Myocyte (in vitro differentiated cells): Measurements from ENCODE around the gene SALL3. TPM values are rescaled to one million over a fixed set of nuclear protein-coding genes. Genes with fewer than 3 reads are reported as not detected.

Experiments
- DNase-seq: peaks from one replicate; pipeline ENCODE4 v3.0.0-alpha.2; 2012; ENCODE audit warnings: low read depth
- total RNA-seq: library from RNA; depleted of rRNA; stranded (reverse); fragments of >200 nt; gene quantifications from 2 replicates; pipeline ENCODE4 v1.2.3, GENCODE V29; 2014

SALL3 gene
- total RNA-seq, 1 donor from 2014 or later, result not detected

DNA sequence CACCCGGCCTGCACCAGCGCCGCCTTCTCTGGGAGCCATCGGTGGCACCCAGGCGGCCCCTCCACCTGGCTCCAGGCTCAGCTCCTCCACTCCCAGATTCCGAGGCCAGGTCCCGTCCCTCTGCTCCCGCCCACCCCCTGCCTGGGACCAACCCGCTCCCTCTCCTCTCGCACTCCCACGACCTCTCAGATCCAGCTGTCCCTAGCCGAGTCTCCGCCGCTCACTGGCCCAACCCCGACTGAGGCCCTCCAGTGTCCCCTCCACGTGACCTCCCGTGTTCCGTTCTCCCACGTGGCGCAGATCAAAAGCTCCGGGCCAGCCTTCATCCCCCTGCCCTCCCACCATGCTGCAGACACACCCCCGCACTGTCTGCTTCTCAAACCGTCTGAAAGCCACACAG, 14.4 kb upstream of the SALL3 start:
- no peak for DNase-seq

DNA sequence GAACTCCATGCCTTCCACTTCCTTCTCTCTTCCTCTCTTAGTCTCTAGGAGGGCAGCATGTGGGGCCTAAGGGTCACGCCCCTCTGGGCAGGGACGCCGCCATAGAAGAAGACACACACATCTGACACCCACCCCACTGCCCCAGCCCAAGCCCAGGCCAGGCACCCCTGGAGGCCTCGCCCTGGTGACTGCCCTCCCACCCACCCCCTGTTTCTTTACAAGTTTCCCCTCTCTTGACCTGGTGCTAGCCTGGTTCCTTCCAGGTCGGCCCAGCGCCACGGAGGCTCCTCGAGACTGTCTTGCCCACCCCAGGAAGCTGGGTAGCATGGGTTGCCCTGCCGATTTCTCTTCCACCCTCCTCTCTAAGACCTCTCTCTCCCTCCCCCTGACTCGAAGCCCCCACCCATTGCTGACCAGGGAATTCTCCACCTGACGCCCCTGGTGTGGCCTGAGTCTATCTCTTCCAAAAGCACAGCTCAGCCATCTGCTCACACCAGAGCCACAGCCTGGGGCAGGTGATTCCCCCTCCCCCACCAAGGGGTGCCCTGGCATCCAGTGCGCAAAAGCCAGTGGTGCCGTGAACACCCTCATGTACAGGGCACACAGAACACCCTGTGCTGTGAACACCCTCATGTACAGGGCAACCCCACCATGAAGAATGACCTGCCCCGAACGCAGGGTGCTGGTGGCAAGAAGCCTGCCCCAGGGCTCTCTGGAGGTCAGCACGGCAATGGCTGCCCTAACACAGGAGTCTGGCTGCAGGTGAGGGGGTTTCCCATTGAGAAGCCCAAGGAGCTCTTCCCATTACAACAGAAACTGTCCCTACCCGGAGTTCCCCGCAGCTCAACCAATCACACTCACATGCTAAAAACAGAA, 13.5 kb upstream of the SALL3 start:
- no peak for DNase-seq

DNA sequence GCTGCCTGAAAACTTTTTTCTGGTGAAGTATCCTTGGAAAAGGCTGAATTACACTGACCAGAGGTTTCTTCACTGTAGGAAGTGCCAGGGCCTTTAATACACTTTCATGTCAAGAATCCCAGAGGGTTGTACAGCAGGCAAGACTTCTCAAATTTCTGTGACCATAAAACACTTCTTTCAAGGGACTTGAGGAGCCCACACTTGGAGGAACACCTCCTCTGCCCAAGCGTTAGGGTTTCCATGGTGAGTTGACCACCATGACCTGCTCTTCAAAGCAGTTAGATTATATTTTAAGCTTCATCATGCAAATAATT, 12.9 kb upstream of the SALL3 start:
- DNase-seq, result no peak

DNA sequence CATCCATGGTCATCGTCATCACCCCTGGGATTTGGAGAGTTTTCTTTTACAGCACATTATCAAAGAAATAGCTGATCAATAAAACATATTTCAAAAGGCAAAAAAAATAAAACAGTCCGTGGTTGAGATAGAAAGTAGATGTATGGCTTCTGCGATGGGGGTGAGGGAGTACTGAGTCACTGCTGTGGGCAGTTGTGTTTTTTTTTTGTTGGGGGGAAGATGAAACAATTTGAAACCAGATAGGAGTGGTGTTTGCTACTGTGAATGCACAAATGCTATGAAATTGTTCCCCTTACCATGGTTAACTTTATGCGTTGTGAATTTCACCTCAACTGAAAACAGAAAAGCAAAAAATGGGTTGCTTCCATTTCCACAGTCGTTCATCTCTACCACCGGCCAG, 11.9 kb upstream of the SALL3 start:
- DNase-seq, result no peak

DNA sequence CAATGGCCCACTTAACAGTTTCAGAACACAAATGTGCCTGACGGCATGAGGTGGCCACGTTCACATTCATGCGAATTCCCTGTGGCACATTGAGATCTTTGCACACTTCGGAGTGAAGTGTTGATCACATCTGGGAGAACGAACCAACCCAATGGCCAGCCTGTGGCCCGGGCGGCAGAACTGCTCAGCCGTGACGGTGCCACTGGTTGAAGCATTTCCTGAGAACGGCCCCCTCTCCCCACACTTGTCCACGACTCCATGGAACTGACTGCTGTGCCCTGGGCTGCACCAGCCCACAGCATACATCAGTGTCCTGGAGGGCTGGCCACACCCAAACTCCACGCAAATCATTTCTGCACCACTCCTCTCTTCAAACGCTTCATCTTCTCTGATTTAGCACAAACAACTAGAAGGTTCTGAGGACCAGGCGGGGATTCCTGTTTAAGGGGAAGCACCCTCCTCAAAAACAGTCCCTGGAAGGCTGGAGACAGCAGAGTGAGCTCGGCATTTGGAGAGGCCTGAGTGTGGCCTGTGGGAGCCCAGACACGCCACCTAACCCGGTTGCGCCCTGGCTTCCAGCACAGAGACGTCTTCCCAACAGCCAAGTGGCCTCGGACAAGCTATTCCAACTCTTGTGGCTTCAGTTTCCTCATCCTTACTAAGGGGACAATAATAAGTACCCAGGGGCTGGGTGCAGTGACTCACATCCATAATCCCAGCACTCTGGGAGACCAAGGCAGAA, 9.9 kb upstream of the SALL3 start:
- no peak for DNase-seq

DNA sequence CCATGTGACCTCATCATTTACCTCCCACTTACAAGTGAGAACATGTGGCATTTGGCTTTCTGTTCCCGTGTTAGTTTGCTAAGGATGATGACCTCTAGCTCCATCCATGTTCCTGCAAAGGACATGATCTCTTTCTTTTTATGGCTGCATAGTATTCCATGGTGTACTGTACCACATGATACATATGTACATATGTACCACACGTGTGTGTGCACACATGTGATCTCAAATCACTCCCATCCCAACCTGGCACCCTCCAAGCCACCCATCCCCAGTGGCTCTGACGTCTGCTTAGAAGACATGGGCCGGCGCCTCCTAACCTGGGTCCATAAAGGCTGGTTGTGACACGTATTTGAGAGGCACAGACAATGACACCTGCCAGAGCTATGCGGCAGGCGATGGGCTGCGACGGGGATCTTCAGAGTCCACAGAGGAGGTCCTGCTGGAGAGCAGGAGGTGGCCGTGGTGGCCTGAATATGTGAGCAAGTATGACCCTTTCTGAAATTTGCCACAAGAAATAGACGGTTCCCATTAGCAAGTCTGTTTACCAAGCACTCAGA, 8.8 kb upstream of the SALL3 start:
- no peak for DNase-seq

DNA sequence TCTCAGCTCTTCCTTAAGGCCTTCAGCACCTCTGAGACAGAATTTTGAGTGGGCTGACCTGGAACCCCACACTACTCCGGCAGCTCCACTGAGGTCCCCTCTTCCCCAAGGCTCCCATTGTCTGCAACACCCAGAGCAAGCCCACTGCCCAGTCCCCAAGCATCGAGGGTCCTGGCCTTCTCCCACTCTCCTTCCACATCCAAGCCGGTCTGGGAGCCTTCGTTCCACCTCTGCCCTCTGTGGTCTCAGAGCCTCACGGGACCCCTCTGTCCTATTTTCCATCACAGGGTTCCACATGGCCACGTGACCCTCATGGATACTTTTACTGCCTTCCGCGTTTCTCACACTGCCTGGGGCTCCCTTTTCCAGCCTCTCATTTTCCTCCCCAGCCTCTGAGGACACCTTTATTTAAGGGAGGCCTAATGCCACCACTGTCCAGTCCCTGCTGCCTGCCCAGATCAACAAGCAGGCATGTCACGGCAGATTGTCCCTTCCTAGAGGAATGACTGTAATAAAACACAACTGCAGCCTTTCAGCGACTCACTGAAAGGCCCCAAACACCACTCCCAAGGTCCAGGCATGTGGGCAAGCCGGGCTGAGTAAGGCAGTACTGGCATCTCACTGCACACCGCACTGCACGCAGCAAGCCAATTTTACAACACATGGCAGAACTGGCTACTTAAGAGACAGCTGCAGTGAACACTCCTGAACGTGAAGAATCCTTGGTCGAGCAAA, 7.9 kb upstream of the SALL3 start:
- DNase-seq, result no peak

DNA sequence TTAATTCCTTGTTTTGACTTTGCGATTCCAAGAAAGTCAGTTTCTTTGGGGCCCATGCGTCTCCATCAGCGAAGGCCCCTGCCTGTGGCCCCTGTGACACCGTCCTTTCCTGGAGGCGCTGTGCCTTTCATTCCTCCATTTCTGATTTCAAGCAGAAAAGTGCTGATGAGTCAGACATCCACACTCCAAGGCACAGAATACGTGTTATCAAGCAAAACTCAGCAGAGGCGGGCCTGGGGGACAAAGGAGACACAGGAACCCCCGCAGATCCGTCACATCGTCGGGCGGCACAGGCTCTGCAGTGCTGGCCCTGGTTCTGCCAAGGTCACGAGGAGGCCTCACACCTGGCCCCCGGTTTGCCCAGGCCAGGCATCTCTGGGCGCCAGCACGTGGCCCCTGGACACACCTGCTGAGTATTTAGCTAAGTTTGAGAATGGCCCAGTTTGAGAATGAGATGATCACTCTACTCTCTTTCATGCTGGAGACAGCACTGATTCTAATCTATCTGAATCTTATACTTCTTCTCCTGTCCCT, 7.2 kb upstream of the SALL3 start:
- no peak for DNase-seq

DNA sequence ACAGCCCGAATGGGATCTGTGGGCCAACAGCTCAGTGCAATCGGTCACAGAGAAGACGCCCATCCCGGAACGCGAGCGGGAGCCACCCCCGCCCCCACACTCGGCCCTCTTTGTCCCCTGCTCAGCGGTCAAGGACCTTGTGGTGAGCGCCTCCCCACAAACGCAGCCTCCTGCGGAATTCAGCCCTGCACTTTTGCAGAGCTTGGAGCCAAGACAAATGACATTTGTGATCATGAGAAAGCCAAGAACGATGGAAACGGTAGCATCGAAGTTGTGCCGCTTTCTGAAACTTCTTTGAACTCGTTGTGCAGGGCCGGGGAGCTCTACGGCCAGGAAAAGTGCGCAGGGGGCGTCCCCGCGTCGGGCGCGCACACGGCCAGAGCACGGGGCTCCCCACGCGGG, 6.7 kb upstream of the SALL3 start:
- no peak for DNase-seq

DNA sequence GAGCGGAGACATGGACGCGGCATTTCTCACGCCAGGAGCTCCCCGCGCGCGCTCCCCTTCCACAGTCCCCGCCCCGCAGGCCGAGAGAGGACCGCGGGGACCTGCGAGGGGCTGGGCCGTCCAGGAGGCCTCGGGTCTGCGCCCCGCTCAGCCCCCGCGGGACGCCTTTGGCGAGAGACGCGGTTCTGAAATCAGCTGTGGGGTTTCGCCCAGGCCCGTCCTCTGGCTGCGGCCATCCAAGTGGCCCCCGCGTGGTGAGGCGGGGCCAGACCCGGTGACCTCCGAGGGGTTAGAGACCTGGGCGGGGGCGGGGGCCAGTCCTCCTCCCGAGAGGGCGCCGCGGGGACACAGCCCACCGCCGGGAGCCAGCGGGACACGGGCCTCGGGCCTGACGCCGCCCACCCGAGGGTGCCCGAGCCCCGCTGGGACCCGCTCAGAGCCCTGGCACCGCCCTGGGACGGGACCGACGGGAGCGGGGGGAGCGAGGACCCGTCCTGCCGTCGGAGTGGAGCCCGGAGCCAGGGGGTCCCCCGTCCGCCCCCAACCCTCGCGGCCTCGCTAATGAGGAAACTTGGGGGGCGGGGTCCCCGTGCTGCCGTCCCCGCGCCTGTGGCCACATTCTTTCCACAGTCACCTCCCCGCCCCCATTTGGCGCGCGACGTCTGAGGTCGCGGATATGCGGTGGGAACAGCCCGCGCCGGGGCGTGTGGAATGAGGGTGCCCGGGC, 6.1 kb upstream of the SALL3 start:
- DNase-seq, result no peak

DNA sequence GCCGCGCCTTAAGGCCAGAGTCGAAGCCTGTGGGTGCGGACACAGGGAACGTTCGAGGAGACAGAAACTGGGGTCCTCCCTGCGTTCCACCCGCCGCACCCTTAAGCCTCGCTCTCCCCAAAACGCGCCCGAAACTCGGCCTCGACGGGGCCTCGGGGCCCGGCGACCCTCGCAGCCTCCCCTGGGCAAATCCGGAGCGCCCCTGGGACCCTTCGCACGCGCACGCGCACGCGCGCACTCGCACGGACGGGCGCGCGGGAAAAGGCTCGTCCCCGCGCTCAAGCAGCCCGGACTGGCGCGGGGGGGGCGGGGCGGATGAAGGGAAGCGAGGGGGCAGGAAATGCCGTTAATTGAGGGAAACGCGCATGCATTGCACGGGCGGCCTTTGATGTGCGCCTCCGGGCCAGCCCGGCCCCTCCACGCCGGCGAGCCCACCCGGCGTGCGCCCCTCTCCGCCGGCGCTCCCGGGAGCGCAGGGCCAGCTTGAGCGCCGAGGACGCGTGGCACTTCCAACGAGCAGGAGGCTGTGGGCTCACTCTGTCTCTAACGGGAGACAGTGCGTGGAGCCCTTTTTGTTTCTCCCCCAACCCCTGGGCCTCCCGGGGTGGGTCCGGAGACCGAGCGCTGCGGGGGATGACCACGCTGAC, 5.4 kb upstream of the SALL3 start:
- no peak for DNase-seq

DNA sequence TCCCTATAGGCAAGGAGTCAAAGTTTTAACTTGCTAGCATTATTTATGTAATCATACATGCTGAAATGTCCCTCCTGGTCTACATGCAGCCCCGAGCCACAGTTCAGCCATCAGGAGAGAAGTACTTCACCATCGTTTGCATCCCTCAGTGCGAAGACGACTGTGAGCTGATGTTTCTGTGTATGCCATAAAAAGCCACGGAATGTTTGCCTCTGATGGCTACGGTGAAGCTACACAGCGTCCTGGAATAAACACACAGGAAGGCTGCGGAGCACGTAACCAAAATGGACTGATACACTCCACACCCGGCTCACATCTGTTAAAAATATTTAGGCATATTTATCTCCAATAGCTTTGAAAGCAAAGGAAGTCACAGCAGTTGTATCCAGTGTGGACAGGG, 4.3 kb upstream of the SALL3 start:
- no peak for DNase-seq

DNA sequence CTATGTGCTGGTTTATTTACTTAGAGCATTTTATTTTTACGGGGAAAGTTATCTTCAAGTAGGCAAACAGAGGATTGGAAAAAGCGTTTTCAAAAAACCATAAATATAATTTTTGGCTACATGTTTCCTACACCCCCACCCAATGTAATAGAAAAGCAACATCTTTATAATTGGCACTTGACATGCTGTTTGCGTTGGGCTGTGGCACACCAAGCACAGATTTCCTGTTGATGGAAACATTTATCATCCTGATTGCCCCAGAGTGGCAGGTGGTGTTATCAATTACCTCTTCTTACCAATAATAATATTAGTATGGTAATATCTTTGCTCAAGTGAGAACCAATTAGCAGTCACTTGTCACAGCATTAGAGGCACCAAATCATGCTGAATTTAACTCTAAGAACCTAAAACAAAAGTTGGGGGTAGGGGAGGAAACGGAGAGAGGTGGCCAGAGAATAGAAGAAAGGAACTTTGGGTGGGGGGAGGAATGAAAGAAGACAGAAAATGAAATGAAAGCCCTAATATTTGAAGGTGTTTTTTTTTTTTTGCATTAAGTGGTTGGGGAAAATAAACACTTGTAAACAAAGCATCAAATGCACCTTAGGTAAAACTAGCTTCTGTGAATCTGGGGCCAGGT, 3.8 kb upstream of the SALL3 start:
- DNase-seq, result no peak

DNA sequence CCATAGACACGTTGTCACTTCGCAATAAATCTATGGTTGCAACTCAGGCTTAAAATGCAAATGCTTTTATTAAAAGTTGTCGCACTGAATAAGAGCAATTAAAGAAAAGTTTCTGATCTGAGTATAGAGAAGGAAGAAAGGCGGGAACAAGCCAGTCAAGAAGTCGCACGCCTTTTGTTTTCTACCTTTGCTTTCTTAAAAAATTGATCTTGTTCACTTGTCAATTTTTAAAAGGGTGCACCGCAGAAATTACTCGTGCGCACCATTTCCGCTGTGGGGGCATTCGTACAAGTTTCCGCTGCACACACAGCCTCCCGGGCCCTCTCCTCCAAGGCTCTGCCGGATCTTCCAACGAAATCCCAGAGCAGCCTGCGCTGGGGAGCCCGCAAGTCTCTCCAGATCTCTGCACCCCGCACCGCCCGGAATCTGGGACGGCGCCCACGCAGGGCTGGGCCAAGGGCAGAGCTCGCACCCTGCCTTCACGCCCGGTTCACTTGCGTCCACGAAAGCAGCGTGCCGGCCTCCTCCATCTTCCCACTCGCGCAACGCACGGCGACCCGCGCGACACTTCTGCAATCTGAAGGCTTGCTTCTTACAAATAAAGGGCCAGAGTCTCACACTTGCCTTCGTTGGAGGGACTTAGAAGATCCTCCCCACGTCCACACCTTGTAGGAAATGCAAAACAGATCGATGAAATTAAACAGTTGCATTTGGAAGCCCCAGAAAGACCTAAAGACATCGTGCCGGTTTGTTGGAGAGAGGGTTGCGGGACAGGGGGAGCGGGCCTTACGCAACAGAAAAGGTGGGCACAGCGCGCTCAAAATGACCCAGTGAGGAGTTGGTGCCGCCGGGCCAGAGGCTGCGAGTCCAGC, 2.6 kb upstream of the SALL3 start:
- no peak for DNase-seq

DNA sequence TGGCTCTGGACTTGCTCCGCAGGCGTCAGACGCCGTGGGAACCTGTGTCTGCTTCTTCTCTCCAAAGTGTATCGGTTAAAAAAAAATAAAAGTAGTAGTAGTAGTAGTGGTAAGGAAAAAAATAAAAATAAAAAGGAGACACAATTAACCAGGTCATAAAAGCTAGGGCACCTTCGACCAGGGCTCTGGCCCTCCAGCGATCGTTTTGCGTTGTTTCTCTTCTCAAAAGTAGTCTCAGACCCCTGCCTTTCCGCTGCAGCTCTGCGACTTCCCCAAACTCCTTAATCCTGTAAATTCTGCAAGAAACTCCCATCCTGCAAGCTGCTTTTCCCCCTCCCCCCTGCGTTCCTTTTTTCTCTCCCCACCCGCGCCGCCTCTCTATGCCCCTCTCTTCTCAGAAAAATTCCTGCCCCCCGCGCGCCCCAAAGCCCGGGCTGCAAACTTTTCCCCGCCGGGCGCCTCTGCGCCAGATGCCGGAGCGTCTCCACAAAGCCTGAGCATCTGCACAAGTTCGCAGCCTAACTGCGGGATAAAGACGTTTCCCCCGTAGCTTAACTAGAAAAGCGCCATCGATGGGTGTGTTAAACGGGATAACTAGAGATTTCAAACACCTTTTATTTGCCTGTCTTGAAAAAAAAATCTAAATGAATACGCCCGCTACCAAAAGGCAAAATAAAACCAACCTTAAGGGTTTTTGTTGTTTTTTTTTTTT, 1.8 kb upstream of the SALL3 start:
- DNase-seq, result no peak

DNA sequence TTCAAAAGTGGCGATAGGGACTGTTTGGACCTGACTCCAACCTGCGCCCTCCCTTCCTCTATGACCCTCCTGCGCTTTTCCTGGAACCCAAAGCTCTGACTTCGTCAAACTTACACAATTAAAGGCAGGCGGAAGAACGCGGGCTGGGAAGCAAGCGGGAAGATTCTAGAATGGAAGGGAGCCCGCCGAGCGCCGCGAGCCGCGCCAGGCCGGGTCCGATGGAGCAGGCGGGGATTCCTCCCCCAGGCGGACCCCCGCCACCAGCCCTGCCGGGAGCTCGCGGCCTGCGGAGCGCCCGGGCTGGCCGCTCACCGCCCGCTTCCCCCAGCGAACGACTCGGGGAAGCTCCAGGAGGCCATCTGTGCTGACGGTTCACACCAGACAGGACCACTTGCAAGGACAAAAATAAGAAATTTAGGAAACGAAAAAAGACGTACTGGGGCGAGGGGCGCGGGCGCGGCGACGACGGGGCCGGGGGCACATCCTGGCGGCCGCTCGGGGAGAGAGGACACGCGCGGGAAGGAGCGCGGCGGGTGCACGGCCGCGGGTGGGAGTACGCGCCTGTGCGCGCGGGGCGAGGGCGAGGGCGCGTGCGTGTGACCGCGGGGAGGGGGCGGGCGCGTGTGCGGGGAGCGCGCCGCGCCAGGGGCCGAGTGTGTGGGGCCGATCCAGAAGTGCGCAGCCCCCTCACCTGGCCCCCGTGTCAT, 1.1 kb upstream of the SALL3 start:
- no peak for DNase-seq

DNA sequence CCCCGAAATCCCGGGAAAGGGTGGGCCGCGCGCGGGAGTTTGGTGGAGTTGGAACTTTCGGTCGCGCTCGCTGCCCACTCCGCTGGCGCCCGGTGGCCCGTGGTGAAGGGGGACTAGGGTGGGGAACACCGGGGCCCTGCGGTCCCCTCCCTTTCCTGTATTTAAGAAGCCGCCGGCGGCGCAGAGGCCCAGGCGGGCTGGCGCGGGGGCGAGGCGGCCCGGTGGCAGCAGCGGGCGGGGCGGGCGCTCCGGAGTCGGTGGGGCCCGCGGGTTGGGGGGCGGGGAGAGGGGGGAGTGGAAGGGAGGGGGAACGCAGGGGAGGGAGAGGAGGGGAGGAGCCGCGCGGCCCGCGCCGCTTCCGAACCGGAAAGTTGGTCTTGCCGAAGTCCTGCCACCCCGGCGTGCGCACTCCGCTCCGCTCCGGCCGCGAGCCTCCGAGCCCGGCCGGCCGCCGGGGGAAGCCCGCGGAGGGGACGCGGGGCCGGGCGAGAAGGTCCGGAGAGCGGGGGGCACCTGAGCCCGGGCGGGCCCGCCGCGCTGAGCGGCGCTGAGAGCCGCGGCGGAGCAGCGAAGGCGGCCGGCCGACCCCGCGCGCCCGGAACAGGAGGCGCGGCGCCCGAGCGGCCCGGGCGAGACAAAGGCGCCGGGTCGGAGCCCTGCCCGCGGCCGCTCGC, 425 bp upstream of the SALL3 start:
- no peak for DNase-seq
